NT2/D1 (cell line): ENCODE results near the gene KCNIP1.

Source experiments
- DNase-seq: peaks from one replicate; pipeline ENCODE4 v3.0.0-alpha.2; 2011; ENCODE audit warnings: low read depth, low spot score
- H3K27me3 ChIP-seq: 2 replicates; pipeline ENCODE4 v1.6.0; 2011; ENCODE audit warnings: mild to moderate bottlenecking; ENCODE audit not compliant: insufficient read length, insufficient read depth
- H3K36me3 ChIP-seq: 2 replicates; pipeline ENCODE4 v1.6.1; 2011; ENCODE audit warnings: mild to moderate bottlenecking, low read length, mixed read lengths; ENCODE audit not compliant: insufficient read depth, insufficient read length
- H3K4me1 ChIP-seq: 2 replicates; pipeline ENCODE4 v1.5.1; 2011; ENCODE audit not compliant: insufficient read depth, insufficient read length
- H3K4me3 ChIP-seq: 2 replicates; pipeline ENCODE4 v1.5.1; 2011; ENCODE audit warnings: low read depth; ENCODE audit not compliant: insufficient read length
- H3K9ac ChIP-seq: 2 replicates; pipeline ENCODE4 v1.6.0; 2011; ENCODE audit warnings: low read depth; ENCODE audit not compliant: insufficient read length
- H3K9me3 ChIP-seq: 2 replicates; pipeline ENCODE4 v1.5.1; 2011; ENCODE audit warnings: mild to moderate bottlenecking, low read length; ENCODE audit not compliant: insufficient read depth
- SUZ12 ChIP-seq: IDR thresholded peaks from 2 replicates; pipeline ENCODE4 v1.6.1; 2011; ENCODE audit not compliant: insufficient read length, insufficient read depth; ENCODE audit errors: extremely low read depth
- YY1 ChIP-seq: IDR thresholded peaks from 2 replicates; pipeline ENCODE4 v1.6.1; 2011; ENCODE audit not compliant: insufficient read length, insufficient read depth
- ZNF274 ChIP-seq: IDR thresholded peaks from 2 replicates; pipeline ENCODE4 v1.6.1; 2011; ENCODE audit warnings: mild to moderate bottlenecking, low read depth, low read length

The KCNIP1 gene

GRCh38 chr5:170483701-170484458 is 19.9 kb upstream of the KCNIP1 start:
- no peaks in the 10 kb centered on the region for H3K9me3 ChIP-seq
- peaks cover 2% of the 10 kb centered on the region for H3K27me3 ChIP-seq
- no peaks in the 10 kb centered on the region for H3K36me3 ChIP-seq
- H3K9ac ChIP-seq = no peak overlapping the region
- no peaks in the 10 kb centered on the region for H3K4me1 ChIP-seq
- H3K4me3 ChIP-seq = no peak overlapping the region
- no peak for DNase-seq
- TF ChIP-seq SUZ12 (no peak), ZNF274 (no peak), YY1 (no peak)

- DNase-seq = no peak
- Histone ChIP-seq H3K36me3 (no peaks in the 10 kb centered on the region), H3K4me3 (no peak overlapping the region), H3K9me3 (no peaks in the 10 kb centered on the region), H3K4me1 (no peaks in the 10 kb centered on the region), H3K9ac (no peak overlapping the region), H3K27me3 (peaks cover 2% of the 10 kb centered on the region)
- TF ChIP-seq SUZ12 (no peak), ZNF274 (no peak)
Measured at GRCh38 chr5:170484459-170484831, 19.4 kb upstream of the KCNIP1 start.

GRCh38 chr5:170484847-170485615 is 18.8 kb upstream of the KCNIP1 start:
- no peak for DNase-seq
- Histone ChIP-seq H3K36me3 (no peaks in the 10 kb centered on the region), H3K27me3 (peaks cover 2% of the 10 kb centered on the region), H3K4me3 (no peak overlapping the region), H3K4me1 (no peaks in the 10 kb centered on the region), H3K9me3 (no peaks in the 10 kb centered on the region), H3K9ac (no peak overlapping the region)
- TF ChIP-seq ZNF274 (no peak), SUZ12 (no peak), YY1 (no peak)

GRCh38 chr5:170485616-170485911 is 18.3 kb upstream of the KCNIP1 start:
- Histone ChIP-seq H3K27me3 (peaks cover 2% of the 10 kb centered on the region), H3K4me3 (no peak overlapping the region), H3K9ac (no peak overlapping the region), H3K4me1 (no peaks in the 10 kb centered on the region), H3K36me3 (no peaks in the 10 kb centered on the region), H3K9me3 (no peaks in the 10 kb centered on the region)
- DNase-seq = no peak
- no peak for TF ChIP-seq YY1
- no peak for TF ChIP-seq ZNF274
- no peak for TF ChIP-seq SUZ12

- Histone ChIP-seq H3K9me3 (no peaks in the 10 kb centered on the region), H3K36me3 (no peaks in the 10 kb centered on the region), H3K4me3 (no peak overlapping the region), H3K9ac (no peak overlapping the region), H3K4me1 (no peaks in the 10 kb centered on the region), H3K27me3 (peaks cover 2% of the 10 kb centered on the region)
- DNase-seq = no peak
- no peak for TF ChIP-seq SUZ12
- no peak for TF ChIP-seq YY1
- TF ChIP-seq ZNF274 = no peak
Measured at GRCh38 chr5:170486371-170486770, 17.4 kb upstream of the KCNIP1 start.

- no peaks in the 10 kb centered on the region for H3K36me3 ChIP-seq
- no peak overlapping the region for H3K9ac ChIP-seq
- no peak for TF ChIP-seq YY1
- no peak for TF ChIP-seq SUZ12
- H3K4me1 ChIP-seq = no peaks in the 10 kb centered on the region
- no peak overlapping the region for H3K4me3 ChIP-seq
- no peak for DNase-seq
- no peaks in the 10 kb centered on the region for H3K9me3 ChIP-seq
- H3K27me3 ChIP-seq = peaks cover 2% of the 10 kb centered on the region
Measured at GRCh38 chr5:170488570-170488969, 15.2 kb upstream of the KCNIP1 start.

GRCh38 chr5:170489199-170489598 is 14.6 kb upstream of the KCNIP1 start:
- Histone ChIP-seq H3K36me3 (no peaks in the 10 kb centered on the region), H3K9me3 (no peaks in the 10 kb centered on the region), H3K4me3 (no peak overlapping the region), H3K9ac (no peak overlapping the region), H3K4me1 (no peaks in the 10 kb centered on the region), H3K27me3 (no peaks in the 10 kb centered on the region)
- no peak for DNase-seq
- TF ChIP-seq YY1 (no peak), ZNF274 (no peak), SUZ12 (no peak)

- Histone ChIP-seq H3K36me3 (no peaks in the 10 kb centered on the region), H3K9me3 (no peaks in the 10 kb centered on the region), H3K27me3 (no peaks in the 10 kb centered on the region), H3K4me1 (peaks cover 2% of the 10 kb centered on the region), H3K9ac (no peak overlapping the region), H3K4me3 (no peak overlapping the region)
- TF ChIP-seq SUZ12 = no peak
- no peak for TF ChIP-seq YY1
- no peak for TF ChIP-seq ZNF274
- no peak for DNase-seq
Measured at GRCh38 chr5:170490381-170490780, 13.4 kb upstream of the KCNIP1 start.
